NT2/D1 (cell line): ENCODE data around the gene SPTLC1.

ENCODE experiments used
- SUZ12 ChIP-seq: IDR thresholded peaks from 2 replicates; pipeline ENCODE4 v1.6.1; 2011; ENCODE audit not compliant: insufficient read length, insufficient read depth; ENCODE audit errors: extremely low read depth
- YY1 ChIP-seq: IDR thresholded peaks from 2 replicates; pipeline ENCODE4 v1.6.1; 2011; ENCODE audit not compliant: insufficient read length, insufficient read depth

DNA sequence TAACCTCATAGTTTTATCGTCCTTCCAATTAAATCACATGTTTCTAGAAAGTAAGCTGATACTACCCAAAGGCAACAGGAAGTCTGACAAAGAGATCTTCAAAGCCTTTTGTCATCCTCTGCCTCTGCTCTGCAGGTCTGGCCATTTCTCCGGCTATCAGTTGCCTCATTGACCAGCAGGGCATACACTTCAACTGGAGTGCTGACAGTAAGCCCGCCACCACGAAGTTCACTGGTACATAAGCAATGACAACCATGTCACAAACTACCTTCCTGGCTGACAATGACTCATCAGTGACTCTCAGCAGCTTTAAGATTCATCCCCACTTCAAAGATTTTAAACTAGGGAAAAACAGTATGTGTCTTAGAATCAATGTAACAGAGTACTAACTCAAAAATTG, 20.6 kb downstream of the SPTLC1 start:
- TF ChIP-seq YY1 = no peak
- no peak for TF ChIP-seq SUZ12
